ENCODE measurements around the gene FHOD1. TPM values are rescaled to one million over a fixed set of nuclear protein-coding genes. Genes with fewer than 3 reads are reported as not detected.

FHOD1 gene
- total RNA-seq, 6 experiments from 2014 or later = 46.3 to 55.9 (median 51.1) TPM

DNA sequence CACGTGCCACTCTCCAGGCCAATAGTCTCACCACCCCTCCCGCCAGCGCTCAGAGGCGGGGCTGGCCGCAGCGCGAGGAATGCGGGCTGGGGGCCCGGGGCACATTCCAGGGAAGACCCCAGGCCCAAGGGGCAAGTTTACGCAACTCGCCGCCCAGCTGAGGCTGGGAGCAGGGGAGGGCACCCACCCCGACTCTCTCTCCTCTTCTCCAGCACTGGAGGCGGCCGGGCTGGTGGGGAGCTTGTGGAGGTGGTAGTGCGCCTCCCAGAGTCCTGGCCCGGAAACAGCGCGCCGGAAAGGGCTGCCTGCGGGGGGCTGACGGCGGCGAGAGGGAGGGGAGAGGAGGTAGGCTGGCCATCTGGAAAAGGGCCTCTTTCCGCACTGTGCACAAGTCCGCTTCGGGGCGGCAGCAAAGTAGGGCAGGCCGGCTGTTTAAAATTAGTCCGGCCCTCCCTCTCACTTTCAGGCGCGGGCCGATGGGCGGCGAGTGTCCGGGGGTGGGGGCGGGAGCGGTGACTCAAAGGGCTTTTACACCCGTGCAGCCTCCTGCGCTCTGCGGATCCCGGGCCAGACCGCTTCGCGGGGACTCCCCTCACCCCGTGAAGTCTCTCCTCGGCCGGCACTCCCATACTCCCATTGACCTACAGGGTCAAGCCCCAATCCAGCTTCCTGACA is 1.1 kb downstream of the FHOD1 start:
- Mint-ChIP-seq H3K36me3 (ENCODE audit: low read depth) (no peaks in the 10 kb centered on the region; the same call in 1 of the 2 replicates), H3K9me3 (no peaks in the 10 kb centered on the region), H3K27me3 (ENCODE audit: insufficient read depth) (peaks cover 2% of the 10 kb centered on the region), H3K4me1 (ENCODE audit: low read depth) (peaks cover 67% of the 10 kb centered on the region), H3K27ac (peak overlapping the region; percentile 97), H3K4me3 (peak overlapping the region; percentile 89)
- DNase-seq = peak; percentile 81
- peak; percentile 68 for TF ChIP-seq CTCF (IDR thresholded peaks at IDR 0.05)

DNA sequence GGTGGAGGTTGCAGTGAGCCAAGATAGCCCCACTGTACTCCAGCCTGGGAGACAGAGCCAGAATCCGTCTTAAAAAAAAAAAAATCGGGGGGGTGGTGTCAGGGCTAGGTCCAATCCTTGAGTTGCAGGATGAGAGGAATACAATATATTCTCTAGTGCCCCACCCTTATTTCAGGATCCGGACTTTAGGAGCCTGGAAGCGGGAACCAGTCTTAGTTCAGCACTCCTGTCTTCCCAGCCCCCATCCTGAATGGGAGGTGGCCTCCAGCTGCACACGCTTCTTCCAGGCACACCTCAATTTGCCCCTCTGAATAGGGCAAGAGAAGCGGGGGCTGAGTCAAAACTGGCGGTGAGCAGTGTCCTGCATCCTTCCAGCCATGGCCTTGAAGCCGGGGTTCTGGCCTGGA is 1.6 kb downstream of the FHOD1 start:
- H3K27ac Mint-ChIP-seq = peak overlapping the region; percentile 97
- peaks cover 2% of the 10 kb centered on the region for H3K27me3 Mint-ChIP-seq (ENCODE audit: insufficient read depth)
- H3K36me3 Mint-ChIP-seq (ENCODE audit: low read depth) = no peaks in the 10 kb centered on the region; the same call in 1 of the 2 replicates
- DNase-seq = no peak
- peak overlapping the region; percentile 89 for H3K4me3 Mint-ChIP-seq
- no peak for TF ChIP-seq CTCF (IDR thresholded peaks at IDR 0.05)
- peaks cover 70% of the 10 kb centered on the region for H3K4me1 Mint-ChIP-seq (ENCODE audit: low read depth)
- H3K9me3 Mint-ChIP-seq = no peaks in the 10 kb centered on the region

GRCh38 chr16:67245186-67245585 is 2.1 kb downstream of the FHOD1 start:
- H3K4me1 Mint-ChIP-seq (ENCODE audit: low read depth) = peaks cover 70% of the 10 kb centered on the region
- H3K4me3 Mint-ChIP-seq = peak overlapping the region; percentile 89
- no peak for TF ChIP-seq CTCF (IDR thresholded peaks at IDR 0.05)
- H3K27ac Mint-ChIP-seq = peak overlapping the region; percentile 97
- H3K36me3 Mint-ChIP-seq (ENCODE audit: low read depth) = no peaks in the 10 kb centered on the region; the same call in 1 of the 2 replicates
- peaks cover 2% of the 10 kb centered on the region for H3K27me3 Mint-ChIP-seq (ENCODE audit: insufficient read depth)
- H3K9me3 Mint-ChIP-seq = no peaks in the 10 kb centered on the region
- DNase-seq = no peak

DNA sequence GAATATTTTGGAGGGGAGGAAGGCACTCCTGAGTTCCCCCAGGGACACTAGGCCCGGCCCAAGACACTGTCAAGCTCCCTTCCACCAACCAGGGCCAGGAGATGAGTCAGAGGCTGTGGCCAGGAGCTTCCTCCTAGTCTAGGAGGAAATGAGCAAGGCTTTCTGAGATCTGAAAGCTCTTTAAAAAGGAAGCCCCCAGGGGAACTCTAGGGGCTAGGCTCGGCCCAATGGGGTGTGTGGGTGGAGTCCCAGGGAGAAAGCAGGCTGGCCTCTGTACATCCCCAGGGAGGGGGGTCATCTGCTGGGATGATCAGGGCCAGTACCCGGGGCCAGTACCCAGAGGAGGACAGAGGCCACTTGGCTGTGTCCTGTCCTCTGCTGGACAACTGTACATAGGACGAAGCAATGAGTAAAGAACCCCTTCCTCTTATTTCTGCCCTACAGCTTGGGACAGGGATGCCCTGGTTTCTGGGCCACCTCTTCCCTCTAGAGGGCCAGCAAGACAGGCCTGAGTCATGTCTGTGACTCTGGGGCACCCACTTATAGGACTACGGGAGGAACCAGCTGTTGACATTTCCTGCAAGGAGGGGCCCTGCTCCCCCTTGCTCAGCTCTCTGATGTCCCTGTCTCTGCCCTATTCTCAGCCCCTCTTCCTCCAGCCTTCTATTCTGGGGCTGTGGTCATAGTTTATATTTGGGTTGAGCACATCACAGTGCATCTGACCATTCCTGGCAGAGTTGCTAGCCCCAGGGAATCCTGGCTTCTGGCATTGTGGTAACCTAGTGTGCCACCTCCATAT is 2.7 kb downstream of the FHOD1 start:
- Mint-ChIP-seq H3K36me3 (ENCODE audit: low read depth) (no peaks in the 10 kb centered on the region; the same call in 1 of the 2 replicates), H3K27ac (peak overlapping the region; percentile 97), H3K4me1 (ENCODE audit: low read depth) (peaks cover 70% of the 10 kb centered on the region), H3K9me3 (no peaks in the 10 kb centered on the region), H3K27me3 (ENCODE audit: insufficient read depth) (peaks cover 2% of the 10 kb centered on the region), H3K4me3 (peak overlapping the region; percentile 89)
- 0 out of 2 replicates have a peak, but pooled peaks have one; percentile 32 for TF ChIP-seq CTCF (IDR thresholded peaks at IDR 0.05)
- peak; percentile 94 for DNase-seq

DNA sequence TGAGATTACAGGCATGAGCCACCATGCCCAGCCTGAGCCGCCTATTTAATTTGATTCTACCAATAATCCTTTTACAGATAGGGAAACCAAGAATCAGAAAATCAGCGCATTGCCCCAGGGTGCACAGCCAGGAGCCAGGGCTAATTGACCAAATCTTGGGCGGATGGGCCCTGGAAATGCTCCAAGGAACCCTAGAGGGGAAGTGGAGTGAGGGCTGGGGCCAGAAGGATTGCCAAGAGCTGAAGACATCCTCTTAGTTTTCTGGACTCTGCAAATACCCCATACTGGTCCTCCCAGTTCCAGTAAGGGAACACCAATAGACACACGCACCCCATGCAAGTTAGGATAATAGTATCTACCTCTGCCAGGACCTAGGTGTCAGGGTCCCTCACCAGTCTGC is 3.8 kb downstream of the FHOD1 start:
- H3K27ac Mint-ChIP-seq = peak overlapping the region; percentile 97
- peak overlapping the region; percentile 20; the same call in 1 of the 2 replicates for H3K4me3 Mint-ChIP-seq
- TF ChIP-seq CTCF (IDR thresholded peaks at IDR 0.05) = no peak
- peaks cover 67% of the 10 kb centered on the region for H3K4me1 Mint-ChIP-seq (ENCODE audit: low read depth)
- no peaks in the 10 kb centered on the region for H3K9me3 Mint-ChIP-seq
- peaks cover 3% of the 10 kb centered on the region for H3K27me3 Mint-ChIP-seq (ENCODE audit: insufficient read depth)
- peaks cover 3% of the 10 kb centered on the region; the same call in 1 of the 2 replicates for H3K36me3 Mint-ChIP-seq (ENCODE audit: low read depth)
- DNase-seq = no peak
